Hepatic stellate cell (primary cell): ENCODE results near the gene TCP11L2.
A peak's percentile ranks its signal among the peaks of the same experiment; 100 is the strongest.
"Not testable (repeated sequence)": the region's sequence is repeated elsewhere in the genome, so short reads cannot be mapped to it uniquely, and the experiment has no call there.

ENCODE experiments used
- DNase-seq: peaks from one replicate; pipeline ENCODE4 v3.0.0; 2011; ENCODE audit warnings: low spot score

Gene TCP11L2

DNA sequence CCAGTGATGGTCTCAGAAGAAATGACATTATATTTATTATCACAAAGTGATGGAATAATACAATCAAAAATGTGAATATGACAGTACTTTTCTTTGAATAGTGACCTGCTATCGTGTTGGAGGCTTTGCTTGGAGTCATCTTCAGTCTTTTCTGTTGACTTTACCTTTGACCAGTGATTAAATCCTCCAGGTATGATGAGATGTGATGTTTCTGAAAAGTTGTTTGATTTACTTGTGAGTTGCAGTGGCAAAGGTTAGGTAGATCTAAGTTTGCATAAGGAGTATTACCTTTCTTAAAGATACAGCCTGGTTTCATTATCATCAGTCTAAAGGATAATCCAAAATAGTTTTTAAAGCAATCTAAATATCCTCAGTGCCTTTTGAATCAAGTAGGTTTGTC is 4.6 kb downstream of the TCP11L2 start:
- DNase-seq: no peak

GRCh38 chr12:106308121-106308520 is 5.6 kb downstream of the TCP11L2 start:
- no peak for DNase-seq

- no peak for DNase-seq
These were observed 6.1 kb downstream of the TCP11L2 start for GRCh38 chr12:106308611-106309010.

DNA sequence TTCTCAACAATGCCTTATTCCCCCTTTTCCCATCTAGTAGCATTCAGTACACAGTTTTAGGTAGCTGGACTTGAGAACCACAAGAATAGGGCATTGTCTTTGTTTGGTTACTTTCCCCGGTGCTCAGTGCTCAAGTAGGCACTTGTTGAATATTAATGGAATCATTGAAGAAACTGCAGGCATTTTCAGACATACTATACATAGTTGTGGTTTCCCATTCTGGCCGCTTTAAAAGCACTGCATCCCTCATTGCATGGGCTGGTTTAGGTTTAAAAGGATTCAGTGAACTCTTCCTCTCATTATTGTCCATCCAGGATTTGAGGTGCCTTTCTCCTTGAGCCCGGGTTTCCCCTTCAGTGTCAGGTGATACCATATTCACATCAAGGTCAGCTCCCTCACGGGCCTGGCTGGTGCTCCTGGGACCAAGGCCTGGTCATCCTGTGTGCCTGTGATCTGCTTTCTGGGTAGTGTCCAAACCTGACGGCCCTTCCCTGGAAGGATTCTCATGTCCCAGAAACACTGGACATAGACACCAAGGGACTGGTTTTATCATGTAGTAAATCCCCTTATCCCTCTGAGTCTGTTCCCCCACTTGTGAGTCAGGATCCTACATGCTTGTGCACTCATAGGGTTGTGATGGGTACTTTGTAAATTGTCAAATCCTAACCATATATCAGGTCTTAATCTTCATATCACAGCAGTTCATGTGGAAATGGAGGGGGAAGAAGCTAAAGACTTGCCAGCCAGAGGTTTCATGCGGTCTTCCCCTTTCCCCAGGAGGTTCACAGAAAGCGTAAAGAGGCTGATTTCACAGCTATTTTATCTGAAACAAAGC is 7.4 kb downstream of the TCP11L2 start:
- peak; percentile 65 for DNase-seq

GRCh38 chr12:106310687-106311086 is 8.2 kb downstream of the TCP11L2 start:
- DNase-seq: no peak

DNA sequence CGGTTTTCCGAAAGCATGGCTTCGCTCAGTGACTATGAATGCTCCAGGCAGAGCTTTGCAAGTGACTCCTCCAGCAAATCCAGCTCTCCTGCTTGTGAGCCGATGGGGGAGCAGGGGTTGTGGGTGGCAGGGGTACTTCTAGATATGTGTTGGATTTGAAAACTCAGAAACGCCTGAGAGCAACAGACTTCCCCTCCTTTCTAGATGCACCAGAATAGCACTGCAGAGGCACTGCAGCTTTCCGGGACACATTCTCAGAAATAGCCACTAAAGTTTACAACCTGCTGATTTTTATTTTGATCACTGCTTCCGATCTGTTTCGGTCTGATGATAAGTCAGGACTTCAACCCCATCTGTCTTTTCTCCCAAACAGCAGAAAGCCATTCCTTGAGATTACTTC is 8.6 kb downstream of the TCP11L2 start:
- no peak for DNase-seq

DNA sequence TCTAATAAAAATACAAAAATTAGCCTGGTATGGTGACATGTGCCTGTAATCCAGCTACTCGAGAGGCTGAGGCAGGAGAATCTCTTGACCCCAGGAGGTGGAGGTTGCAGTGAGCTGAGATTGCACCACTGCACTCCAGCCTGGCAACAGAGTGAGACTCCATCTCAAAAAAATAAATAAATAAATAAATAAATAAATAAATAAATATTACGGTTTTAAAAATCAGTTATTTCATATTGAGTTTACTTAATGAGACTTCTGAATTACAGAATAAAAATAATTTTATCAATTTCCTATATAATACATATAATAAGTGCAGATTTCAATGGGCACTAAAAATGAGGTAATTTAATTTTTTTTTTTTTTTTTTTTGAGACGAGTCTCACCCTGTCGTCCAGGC is 10.9 kb downstream of the TCP11L2 start:
- not testable (repeated sequence) for DNase-seq

DNA sequence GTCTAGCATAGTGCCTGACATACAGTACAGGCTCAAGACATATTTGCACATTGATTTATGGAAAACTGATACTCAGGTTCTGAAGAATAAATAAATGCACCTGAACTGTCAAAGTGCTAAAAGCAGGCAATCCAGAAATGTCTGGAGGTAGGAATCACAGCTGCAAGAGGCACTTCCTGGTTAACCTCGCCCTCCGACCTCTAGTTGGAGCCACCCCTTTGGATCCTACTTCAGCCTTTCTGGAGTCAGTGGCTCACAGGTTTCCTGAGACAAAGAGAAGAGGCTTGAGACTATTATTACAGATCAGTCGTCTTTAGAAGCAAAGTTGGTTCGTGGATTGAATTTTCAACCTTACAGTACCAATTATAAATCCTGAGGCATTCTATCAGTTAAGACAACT is 13.0 kb downstream of the TCP11L2 start:
- DNase-seq: no peak

DNA sequence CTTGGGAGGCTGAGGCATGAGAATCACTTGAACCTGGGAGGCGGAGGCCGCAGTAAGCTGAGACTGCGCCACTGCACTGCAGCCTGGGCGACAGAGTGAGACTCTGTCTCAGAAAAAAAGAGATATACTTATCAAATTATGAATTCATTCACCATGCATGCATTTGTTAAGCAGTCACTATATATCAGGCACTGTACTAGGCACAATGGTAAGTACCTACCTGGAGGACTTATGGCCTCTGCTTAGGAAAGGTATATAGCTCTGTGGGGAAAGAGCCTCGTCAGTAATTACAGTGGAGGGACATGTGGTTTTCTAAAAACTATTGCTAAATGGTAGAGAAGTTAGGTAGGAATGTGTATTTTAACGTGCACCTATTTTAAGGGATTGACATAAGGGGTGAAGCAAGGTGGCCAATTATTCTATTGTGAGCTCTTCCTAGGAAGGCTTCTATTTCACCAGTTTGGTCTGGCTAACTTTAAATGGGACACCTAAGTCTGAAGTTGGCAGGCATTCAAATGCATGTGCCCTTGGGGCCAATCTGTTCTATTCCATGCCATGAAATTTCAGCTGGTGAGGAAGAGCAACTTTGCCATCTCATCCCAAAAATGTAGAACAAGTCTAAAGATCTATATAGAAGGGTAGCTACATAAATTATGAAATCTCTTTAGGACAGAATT is 15.0 kb downstream of the TCP11L2 start:
- DNase-seq: no peak

- no peak for DNase-seq
These were observed 18.8 kb downstream of the TCP11L2 start for GRCh38 chr12:106321139-106321850.

DNA sequence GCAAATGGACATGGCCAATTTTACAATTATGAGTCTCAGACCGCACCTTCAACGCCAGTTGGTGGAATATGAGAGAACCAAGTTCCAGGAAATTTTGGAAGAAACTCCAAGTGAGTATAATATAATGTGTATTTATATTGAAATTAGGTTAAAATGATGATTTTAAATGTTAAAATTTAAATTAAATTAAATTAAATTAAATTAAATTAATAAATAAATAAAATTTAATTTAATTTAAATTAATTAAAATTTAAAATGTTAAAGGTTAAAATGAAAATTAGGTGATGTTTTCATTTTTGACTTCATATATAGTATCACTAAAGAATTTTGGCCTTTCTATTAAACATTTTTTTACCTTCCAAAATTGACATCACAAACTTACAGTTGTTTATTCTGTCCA is 21.0 kb downstream of the TCP11L2 start:
- DNase-seq: no peak

DNA sequence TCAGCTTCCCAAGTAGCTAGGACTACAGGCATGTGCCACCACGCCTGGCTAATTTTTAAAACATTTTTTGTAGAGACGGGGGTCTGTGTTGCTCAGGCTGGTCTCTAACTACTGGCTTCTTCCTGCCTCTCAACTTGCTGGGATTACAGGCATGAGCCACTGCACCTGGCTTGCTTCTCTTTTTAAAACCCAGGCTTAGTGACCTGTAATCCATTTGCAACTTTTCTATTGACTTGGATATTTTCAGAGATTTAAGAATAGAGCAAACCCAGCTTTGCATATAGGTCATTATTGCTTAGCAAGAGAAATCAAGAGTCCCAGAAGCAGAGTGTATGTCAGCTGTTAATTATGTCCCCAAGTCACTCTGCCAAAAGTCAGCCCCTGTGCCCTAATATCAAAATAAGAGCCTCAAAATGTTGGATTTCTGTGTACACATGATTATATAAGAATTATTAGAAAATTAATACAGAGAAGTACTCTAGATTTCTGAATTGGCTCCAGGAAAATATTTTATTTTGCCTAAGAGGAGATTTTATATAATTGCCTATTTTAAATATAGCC is 24.9 kb downstream of the TCP11L2 start:
- no peak for DNase-seq

GRCh38 chr12:106328735-106329134 is 26.2 kb downstream of the TCP11L2 start:
- no peak for DNase-seq

DNA sequence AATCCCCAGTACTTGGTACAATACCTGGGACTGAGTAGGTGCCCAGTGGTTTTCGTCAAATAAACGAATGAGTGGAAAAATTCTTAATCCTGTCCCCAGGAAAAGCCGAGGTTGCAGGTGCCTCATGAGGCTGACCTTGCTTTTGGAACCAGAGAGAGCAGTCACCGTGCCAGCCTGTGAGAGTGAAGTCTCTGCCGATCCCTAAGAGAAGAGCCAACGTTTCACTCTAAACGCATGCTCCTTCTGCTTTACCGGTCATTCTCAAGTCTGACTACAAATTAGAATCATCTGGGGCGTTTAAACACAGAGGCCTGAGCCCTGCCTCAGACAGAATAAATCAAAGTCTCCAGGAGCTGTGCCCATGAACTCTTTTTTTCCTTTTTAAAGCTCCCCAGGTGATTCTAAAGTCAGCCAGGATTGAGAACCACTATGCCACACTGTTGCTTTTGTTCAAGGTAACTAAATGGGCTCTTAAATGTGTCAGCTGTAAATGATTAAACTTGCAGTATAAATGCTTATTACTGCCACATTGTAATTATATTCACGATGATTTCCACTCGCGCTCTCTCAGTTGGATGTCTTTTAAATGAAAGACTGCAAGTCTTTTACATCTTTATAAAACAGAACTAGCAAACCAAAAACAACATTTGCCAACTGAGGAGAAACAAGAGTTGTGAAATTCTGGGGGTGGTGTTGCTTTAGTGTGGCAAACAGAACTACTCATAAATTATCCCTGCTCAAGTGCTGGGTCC is 26.9 kb downstream of the TCP11L2 start:
- DNase-seq: no peak

DNA sequence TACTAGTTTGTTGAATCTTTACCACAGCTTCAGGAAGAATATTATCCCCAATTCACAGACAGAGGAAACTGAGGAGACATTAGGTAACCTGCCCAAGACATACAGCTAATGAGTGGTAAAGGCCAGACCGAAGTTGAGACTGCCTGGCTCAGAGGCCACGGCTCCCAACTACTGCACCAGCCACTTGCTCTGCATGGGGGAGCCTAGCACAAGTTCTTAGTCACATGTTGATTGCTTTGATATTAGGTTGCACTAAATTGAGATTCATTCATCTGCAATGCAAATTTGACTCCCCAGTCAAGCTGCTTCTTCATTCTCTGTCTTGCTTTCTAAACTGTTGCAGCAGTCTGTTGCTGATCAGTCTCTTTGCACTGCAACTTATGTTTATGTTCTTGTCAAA is 29.1 kb downstream of the TCP11L2 start:
- DNase-seq: no peak

DNA sequence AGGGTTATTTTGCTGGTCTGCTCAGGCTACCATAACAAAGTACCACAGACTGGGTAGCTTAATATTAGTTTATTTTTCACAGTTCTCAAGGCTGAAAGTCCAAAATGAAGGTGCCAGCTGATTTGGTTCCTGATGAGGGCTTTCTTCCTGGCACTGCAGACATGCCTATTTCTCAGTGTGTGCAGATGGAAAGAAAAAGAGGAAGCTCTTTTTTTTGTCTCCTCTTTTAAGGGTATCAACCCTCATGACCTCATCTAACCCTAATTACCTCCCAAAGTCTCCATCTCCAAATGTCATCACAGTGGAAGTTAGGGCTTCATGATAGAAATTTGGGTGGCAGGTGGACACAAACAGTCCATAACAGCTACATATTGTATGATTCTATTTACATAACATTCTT is 30.0 kb downstream of the TCP11L2 start:
- DNase-seq: no peak

- DNase-seq: no peak
These were observed 30.5 kb downstream of the TCP11L2 start for GRCh38 chr12:106333010-106333409.

- DNase-seq: no peak
These were observed 31.2 kb downstream of the TCP11L2 start for GRCh38 chr12:106333756-106334155.

- no peak for DNase-seq
These were observed 38.7 kb downstream of the TCP11L2 start for GRCh38 chr12:106341086-106341877.

DNA sequence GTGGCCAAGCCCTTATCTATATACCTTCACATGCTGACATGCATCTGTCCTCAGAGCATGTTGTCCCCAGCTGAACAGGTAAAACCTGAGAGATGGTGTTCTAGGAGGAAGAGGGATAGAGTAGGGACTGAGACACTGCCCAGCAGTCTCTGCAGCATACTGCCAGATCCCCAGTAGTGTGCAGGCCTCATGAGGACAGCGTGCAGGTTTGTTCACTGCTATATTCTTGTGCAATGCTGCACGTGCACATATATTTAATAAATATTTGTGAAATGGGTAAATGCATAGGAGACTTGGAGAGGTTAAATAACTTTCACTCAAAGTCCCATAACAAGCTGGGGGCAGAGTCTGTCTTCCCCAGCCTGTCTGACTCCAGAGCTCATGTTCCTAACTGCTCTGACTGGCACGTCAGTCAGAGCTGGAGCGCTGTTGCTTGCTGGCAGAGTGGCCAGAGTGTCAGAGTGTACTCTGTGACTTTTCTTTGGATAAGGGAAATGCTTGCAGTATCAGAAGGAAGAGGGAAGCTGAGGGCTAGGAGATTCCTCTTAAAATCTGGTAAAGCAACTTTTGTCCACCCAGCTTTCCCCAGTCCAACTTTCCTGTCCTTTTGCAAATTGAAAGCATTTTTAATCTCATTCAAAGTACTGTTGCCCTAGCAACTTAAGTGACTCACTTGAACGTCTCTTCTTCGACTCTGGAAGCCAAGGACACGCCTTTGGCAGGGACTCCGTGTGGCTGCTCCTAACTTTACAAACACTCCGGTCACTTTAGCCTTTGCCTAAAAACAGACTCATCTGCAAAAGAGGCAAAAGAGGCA is 40.1 kb downstream of the TCP11L2 start:
- peak; percentile 61 for DNase-seq
